CD4-positive, alpha-beta T cell treated with Interleukin-6 at 100 ng/mL for 8 hours (primary cell): ENCODE measurements around the gene CCDC85B.

Source experiments
- DNase-seq: peaks from one replicate; pipeline ENCODE4 v3.0.0-alpha.2; 2020; ENCODE audit warnings: mixed read lengths, low spot score

The CCDC85B gene

DNA sequence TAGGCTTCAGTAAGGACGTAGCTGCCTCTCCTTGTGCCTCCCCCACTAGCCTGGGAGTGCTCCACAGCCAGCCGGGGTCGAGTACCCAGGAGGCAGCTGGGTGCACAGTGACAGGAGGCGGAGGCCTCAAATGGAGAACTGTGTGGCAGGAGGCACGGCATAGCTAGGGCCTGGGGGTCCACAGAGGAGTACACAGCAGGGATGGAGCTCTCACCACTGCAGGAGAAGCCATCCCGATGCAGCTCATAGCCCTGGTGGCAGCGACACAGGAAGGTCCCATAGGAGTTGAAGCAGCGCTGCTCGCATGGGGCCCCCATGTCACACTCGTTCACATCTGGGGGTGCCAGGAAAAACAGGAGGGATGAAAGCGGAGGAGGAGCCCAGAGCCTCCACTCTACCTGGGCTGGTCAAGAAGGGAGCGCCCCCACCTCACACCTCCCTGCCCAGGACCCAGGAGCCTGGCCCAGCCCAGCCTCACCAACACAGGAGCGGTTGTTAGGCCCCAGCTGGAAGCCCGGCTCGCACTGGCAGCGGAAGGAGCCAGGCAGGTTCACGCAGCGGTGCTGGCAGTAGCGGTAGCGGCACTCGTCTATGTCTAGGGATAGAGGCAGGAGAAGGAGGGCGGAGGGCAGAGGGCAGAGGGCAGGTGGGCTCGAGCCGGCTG, 20.7 kb upstream of the CCDC85B start:
- no peak for DNase-seq

DNA sequence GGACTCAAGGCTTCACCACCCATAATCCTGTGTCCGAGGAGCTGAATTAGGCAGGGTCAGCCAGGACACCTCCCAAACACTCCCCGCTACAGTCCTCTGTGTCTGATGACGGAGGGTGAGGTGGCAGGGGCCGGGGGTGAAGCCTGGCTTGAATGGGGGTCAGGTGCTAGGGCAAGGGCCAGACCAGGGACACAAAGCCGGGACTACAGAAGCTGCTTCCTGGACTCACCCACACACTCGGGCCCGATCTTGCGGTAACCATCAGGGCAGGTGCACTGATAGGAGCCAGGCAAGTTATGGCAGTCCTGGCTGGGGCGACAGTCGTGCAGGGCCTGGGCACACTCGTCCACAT, 20.2 kb upstream of the CCDC85B start:
- no peak for DNase-seq

DNA sequence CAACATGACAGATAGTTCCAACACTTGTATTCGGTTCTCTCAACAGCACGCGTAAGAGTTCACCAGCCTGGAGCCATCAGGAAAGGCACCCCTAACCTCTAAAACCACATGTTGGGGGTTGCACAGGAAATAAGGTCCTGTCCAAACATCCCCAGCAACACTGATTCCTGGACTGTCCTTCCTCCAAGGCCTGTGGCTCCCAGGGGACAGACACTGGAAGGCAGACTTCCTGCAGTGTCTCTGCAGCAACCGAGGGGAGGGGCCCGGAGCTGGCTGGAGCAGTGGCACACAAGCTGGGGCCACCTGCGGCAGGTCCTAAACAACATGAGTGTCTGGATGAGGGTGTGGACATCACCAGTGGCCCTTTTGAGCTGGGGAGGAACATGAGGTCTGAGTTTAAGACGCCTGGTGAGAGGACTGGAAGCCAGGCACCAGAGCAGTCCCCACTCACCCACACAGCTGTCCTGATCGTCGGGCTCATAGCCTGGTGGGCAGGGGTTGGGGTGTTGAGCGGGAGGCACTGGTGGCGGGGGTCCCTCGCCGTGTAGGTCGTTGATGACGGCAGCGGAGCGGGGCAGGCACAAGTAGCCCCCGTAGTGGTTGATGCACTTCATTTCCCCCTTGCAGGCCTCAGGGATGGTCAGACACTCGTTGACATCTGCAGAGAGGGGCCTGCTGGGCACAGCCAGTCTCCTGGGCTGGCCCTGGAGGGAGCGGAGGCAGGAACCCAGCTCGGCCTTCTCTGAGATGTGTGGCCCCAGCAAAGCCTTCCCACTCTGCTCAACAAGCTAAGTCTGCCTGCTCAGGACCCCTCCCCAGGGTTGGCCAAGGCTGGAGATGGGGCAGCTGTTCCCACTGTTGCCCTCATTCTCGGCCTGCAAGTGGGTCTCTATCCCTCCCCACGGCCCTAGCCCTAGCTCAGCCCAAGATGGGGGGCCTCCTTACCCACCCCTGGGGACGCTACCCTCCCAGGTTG, 19.5 kb upstream of the CCDC85B start:
- DNase-seq: no peak

DNA sequence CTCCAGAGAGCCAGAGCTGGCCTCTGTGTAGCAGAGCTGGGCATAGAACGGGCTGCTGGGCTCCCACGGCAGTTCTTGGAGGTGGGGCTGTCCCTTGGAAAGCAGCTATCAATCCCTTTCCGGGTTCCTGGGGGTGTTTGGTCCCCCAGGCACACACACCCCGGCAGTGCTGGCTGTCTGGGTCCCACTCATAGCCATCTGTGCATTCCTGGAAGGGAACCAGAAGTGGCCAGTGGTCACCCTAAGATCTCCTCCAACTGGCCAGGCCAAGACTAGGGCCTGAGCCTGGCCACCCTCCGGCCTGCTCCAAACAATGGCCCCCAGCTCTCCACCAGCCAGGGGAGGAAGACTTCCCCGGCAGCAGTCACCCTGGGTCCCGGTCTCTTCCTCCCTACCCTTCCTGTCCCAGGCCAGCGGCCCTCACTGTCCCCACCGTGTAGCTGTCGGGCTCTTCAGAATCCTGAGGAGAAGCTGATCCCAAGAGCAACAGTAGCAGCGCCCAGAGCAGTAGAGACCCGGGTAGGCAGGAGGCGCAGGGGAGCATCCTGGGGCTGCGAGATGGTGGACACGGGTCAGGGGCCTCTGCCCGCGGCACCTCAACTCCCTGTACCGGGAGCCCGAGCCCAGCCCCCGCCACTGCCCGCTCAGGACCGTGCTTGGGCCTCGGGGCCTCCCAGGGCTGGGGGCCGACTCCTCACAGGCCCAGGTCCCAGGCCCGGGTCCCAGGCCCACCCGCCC, 18.5 kb upstream of the CCDC85B start:
- DNase-seq: no peak

DNA sequence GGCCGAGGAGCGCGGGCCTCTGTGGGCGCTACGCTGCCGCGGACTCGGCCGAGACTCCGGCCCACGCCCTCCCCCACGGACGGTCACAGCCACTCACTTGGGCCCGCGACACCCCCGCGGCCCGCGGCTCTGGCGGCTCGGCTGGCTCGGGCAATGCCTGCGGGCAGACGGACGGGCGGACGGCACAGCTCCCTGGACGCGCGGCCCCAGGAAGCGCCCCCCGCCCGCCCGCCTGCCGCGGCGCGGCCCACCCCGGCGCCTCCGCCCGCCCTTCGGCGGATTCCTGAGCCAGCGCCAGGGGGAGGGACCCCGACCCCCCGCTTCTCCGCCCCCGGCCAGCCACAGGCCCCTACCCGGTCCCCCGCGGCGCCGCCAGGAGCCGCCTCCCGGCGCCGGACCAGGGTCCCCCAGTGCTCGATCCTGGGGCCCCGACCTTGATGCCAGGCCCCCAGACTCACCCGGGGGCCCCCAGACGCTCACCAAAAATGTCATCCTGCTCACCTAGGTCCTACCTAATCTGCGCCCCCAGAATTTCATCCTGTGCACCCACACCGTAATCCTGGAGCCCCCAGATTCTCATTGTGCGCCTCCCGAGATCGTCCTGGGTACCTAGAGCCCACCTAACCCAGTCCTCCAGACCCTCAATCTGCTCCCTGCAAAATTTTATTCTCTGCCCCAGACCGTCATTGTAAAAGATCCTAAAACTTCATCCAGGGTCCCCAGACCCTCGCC, 17.7 kb upstream of the CCDC85B start, which contains the start of gene EFEMP2:
Gene EFEMP2, minus strand, starts transcription at position 215 of the 732 bp plus-strand sequence. CDS start 446 bp downstream, outside the sequence.
- DNase-seq: no peak

DNA sequence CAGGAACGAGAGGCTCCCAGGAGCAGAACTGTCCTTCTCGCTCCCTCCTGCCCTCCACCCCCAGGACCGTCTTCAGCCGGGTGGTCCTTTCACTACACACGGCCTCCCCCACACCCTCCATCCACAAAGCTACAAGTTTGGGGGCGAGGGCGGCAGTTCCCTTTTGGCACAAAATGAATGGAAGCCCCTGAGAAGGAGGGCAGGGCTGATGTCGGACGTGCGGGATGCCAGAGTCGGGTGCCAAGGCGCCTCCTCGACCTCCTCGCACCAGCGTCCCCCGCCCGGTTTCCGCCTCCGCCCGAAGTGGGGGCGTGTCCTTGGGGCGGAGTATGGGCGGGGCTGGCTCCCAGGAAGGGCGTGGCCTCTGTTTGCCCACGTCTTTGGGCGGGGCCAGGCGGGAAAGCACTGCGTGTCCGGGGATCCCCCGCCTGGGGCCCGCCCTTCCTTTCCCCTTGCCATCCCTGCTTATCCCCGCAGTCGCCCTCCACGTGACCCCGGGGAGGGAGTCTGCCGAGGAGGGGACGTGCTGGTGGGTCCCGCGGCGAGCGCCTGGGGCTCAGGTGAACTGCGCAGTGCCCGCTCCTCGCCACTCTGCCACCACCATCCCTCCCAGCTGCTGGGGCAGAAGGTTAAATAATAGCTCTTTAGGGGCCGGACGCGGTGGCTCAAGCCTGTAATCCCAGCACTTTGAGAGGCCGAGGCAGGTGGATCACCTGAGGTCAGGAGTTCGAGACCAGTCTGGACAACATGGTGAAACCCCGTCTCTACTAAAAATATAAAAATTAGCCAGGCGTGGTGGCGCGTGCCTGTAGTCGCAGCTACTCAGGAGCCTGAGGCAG, 16.9 kb upstream of the CCDC85B start:
- DNase-seq: peak; percentile 95

DNA sequence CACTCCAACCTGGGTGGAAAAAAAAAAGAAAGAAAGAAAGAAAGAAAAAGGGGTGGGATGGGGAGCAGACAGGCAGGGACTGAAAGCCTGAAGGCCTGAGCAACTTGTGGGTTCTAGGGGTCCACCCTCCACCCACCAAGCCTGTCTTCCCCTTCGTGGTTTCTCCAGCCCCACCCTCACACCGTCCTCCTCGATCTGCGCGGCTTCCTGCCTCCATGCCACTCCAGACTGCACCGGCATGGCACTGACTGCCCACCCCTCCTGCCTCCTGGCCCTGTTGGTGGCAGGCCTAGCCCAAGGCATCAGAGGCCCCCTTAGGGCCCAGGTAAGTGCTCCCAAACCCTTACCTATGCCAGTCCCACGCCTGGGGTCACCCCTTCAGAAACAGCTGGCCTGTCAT, 10.9 kb upstream of the CCDC85B start, which contains the start of gene CTSW:
Gene CTSW, plus strand, starts transcription at position 221 of the 400 bp plus-strand sequence. Its CDS starts 18 bp downstream, at position 239.
- peak; percentile 50 for DNase-seq

DNA sequence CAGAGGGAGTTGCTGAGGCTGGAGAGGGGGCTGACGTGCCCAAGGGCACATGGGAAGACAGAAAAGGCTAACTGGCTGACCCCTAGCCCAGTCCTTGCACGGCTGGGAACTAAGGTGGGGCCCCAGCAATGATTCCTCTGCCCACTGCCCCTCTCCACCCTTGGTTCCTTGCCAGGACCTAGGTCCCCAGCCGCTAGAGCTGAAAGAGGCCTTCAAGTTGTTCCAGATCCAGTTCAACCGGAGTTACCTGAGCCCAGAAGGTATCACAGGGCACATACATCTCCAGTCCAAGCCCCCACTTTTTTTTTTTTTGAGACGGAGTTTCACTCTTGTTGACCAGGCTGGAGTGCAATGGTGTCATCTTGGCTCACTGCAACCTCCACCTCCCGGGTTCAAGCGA, 10.4 kb upstream of the CCDC85B start:
- DNase-seq: no peak

DNA sequence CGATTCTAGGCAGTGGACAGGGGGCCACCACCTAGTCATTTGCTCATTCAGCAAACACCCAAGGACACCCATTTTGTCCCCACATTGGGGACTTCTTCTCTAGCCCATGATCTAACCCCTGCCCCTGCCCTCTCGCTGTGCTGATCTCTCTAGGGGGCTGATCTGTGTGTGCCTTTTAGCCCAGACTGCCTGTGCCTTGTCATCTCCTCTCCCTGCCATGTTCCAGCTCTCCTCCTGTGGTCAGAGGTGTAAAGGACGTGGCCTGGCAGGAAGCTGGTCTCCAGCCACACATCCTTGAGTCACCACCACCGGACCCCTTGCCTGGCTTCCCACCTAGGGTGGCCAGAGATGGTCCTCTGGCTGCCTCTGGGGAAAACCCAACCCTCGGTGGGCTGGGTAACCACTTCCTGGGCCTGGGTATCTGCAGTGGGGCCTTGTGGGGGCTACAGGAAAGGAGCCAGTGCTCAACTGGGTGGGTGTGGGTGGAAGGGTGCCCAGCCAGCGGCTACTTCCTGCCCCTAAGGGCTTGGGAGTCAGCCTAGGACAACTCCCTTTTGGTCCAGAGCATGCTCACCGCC, 9.5 kb upstream of the CCDC85B start:
- DNase-seq: no peak

DNA sequence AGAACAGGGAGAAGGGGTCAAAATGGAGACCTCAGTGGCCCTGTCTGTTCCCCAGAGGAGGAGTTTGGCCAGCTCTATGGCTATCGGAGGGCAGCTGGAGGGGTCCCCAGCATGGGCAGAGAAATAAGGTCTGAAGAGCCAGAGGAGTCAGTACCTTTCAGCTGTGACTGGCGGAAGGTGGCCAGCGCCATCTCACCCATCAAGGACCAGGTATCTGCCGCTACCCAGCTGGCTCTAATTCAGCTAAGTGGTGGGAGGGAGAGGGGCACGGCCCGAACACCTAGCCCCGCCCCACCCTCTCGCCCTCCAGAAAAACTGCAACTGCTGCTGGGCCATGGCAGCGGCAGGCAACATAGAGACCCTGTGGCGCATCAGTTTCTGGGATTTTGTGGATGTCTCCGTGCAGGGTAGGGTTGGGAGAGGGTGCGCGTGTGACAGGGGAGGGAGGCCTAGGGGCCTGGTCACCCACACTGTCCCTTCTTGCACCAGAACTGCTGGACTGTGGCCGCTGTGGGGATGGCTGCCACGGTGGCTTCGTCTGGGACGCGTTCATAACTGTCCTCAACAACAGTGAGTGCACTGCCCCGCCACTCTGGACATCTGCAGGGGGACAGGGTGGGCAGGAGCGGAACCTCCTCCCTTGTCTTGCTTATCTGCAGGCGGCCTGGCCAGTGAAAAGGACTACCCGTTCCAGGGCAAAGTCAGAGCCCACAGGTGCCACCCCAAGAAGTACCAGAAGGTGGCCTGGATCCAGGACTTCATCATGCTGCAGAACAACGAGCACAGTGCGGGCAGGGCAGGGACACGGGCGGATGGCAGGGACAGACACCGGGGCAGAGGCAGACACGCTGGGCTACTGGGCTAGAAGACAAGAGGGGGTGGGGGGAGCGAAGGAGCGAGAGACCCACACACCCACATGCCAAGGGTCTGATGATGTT, 8.1 kb upstream of the CCDC85B start:
- DNase-seq: no peak

DNA sequence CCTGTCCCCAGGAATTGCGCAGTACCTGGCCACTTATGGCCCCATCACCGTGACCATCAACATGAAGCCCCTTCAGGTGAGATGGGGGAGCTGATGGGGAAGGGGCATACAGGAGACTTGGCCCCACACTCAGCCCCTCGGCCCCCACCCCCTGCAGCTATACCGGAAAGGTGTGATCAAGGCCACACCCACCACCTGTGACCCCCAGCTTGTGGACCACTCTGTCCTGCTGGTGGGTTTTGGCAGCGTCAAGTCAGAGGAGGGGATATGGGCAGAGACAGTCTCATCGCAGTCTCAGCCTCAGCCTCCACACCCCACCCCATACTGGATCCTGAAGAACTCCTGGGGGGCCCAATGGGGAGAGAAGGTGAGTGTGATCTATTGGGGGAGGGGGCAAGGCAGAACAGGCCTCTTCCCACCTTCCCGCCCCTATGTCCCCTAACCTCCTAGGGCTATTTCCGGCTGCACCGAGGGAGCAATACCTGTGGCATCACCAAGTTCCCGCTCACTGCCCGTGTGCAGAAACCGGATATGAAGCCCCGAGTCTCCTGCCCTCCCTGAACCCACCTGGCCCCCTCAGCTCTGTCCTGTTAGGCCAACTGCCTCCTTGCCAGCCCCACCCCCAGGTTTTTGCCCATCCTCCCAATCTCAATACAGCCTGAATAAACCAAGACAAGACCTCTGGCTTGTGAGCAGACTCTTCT, 7.3 kb upstream of the CCDC85B start:
- no peak for DNase-seq

DNA sequence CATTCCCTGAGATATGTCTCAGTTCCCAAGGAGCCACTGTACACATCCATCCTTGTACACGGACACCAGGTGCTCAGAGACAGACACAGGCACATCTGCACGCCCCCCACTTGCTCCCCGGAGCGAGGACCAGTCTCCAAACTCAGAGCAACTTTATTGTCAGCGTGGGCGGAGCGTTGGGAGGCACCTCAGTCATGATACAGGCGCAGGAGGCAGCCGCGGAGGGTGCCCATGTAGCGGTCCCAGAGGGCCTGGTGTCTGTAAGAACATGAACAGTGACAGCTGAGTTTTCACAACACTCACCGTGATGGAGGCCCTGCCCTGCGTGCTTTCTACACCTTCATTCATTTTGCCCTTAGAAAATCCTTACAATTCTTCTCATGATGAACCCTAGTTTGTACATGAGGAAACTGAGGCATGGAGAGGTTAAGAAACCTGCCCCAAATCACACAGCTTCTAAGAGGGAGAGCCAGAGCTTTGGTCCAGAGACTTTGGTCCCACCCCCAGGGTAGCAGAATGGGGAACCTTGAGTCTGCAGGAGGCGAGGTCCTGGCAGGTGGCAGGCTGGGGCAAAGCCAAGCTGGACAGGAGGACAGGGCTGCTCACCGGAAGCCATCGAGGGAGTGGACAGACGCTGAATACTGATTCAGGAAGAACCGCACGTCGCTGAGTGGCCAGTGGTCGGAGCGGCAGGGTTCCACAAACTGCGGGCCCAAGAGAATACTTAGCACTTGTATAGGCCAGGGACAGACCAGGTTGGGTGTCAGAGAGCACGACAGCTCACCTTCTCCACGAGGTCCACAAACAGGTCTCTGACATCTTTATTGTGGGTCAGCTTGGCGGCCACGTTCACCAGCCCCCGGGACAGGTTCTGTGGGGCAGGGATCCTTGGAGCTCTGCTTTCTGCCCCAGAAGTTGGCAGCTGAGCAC, 6.4 kb upstream of the CCDC85B start:
- DNase-seq: no peak

DNA sequence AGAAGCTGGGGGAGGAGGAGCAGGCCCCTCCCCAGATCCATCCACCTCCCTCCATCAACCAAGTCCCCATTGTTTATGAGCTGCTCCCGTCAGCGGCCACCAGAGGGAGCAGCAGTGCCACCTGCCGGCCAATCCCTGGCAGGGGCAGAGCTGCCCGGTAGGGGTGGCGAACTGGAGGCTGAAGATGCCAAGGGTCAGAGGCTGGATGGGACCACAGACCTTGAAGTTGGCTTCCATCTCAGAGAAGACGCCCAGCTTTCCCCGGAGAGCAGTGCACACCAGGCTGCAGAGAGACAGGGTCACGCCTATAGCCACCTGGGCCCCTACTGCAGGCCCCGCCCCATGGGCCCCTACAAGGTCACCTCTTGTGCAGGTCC, 5.8 kb upstream of the CCDC85B start:
- peak; percentile 80 for DNase-seq

DNA sequence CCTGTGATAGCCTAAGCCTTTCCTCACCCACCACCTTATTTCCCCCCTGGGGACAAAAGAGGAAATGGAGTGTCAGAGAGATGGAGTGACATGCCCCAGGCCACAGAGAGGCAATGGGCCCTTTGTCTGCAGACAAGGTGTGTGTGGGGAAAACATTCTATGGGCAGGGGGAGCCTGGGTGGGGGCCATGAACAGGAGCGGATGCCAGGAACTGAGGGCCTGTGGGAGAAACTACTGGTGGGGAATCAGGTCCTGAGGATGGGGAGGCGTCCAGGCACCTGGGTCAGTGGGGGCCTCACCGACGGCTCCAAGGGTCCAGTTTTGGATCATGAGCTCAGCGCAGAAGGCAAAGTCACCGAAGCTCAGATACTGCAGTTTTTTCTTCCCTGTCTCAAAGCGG, 5.2 kb upstream of the CCDC85B start:
- DNase-seq: no peak

DNA sequence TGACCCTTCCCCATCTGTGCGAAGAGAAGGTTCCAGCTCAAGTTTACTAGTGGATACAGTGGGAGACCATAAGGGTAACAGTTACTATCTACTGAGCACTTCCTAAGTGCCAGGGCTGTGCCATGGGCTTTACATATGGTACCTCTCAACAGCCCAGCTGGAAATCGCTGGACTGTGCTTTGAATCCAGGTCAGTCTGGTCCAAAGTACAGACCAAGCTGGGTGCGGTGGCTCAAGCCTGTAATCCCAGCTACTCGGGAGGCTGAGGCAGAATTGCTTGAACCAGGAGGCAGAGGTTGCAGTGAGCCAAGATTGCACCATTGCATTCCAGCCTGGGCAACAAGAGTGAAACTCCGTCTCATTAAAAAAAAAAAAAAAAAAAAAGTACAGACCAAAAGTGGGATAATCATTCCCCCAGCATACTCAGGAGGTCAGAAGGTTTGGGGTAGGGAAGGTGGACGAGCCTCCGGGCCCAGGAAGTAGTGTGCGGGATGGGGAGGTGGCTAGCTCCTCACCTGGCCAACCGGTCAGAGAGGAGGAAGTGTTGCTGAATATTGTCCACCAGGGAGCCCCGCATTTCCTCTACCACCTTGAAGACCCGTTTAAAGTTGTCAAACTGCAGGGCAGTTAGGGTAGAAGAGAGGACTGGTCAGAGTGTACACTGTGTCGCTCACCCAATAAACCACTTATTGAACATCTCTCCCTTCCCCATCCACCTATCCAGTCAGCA, 4.5 kb upstream of the CCDC85B start:
- DNase-seq: no peak

DNA sequence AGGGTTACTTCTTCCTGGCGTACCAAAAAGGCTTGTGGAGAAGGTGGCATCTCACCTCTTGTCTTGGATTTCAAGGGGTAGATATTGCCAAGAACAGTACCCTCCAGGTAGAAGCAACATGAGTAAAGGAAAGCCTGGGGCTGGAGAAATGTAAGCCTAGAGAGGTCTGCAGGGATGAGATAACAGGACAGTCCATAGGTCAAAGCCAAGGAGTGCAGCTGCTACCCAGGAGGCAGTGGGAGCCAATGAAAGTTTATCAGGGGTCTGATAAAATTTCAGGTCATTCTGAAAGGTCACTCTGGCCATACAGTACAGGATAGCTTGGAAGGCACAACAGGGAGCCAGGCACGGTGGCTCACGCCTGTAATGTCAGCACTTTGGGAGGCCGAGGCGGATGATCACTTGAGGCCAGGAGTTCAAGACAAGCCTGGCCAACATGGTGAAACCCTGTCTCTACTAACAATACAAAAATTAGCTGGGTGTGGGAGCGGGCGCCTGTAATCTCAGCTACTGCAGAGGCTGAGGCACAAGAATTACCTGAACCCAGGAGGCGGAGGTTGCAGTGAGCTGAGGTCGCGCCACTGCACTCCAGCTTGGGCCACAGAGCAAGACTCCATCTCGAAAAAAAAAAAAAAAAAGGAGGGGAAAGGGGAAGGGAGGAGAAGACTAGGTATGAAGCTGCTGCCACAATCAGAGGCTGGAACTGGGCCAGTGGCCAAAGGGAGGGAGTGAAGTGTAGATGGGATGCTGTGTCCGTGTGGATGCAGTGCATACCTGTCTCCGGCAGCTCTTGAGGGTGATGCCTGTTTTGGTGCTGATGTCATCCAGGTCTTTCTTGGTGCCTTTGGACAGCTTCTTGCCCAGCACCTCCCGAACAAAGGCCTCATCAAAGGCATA, 3.4 kb upstream of the CCDC85B start:
- DNase-seq: no peak
